Muscle of arm (tissue), 12 donors: ENCODE results near the gene RSBN1L. TPM values are rescaled to one million over a fixed set of nuclear protein-coding genes. Genes with fewer than 3 reads are reported as not detected.
"Not testable (repeated sequence)": the region's sequence is repeated elsewhere in the genome, so short reads cannot be mapped to it uniquely, and the experiment has no call there.

Experiments used
- DNase-seq: peaks from one replicate; pipeline ENCODE4 v3.0.0-alpha.2; 2013
- polyA plus RNA-seq, 12 donors: library from polyadenylated mRNA; unstranded; fragments of 120-200 nt; gene quantifications; one replicate each; pipeline ENCODE4 v1.2.1, GENCODE V29; 2013; ENCODE audit not compliant: insufficient read length in 12 of 12

The RSBN1L gene
- polyA plus RNA-seq, 12 donors, result 13.5 to 64.7 (median 20.5) TPM

DNA sequence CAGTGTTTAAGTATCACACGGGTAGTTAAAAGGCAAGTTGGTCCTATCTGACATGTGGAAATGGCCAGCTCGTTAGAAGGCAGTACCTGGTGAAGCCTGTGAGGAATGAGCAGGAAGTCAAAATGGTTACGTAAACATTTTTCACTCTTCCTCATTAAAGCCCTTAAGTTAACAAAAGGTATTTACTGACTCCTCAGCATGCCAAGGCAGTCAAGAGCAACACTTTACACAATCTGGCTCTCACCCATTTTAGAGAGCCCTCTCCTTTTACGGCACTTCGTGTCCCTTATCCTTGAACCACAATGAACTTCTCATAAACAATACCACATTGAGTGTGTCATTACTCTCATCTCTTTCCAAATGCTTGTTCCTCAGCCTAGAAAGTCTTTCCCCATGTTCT, 11.0 kb upstream of the RSBN1L start:
- no peak for DNase-seq

GRCh38 chr7:77687100-77687746, 9.0 kb upstream of the RSBN1L start:
- DNase-seq, result no peak

DNA sequence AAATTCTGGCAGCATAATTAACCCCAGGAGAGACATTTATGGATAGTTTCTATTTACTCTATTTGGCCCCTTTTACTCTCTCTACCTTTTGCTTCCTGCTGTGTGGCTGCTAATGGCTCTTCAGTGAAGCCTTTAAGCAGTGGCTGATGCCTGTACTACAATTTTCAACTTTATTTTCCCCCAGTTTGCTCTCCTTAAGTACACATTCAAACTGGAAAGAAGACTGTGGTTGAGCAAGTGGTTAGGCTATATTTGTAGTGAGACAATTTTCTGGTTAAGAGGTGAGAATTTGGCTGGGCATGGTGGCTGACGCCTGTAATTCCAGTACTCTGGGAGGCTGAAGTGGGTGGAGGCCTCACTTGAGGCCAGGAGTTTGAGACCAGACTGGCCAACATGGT, 8.5 kb upstream of the RSBN1L start:
- no peak for DNase-seq

DNA sequence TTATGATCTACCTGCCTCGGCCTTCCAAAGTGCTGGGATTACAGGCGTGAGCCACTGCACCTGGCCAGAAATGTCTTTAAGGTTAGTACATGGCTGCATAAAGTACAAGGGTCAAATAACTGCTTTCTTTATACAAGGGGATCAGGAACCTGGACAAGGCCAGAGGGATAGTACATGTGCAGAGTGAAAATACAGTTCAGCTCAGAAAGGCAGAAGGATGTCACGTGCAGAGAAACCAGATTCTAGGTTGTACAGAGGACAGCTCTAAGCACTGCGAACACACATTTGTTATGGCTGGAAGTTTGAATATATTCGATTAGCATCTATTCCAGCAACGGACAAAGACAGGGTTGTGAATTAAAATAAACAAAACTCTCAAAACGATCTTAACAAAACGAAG, 6.0 kb upstream of the RSBN1L start:
- DNase-seq, result no peak

DNA sequence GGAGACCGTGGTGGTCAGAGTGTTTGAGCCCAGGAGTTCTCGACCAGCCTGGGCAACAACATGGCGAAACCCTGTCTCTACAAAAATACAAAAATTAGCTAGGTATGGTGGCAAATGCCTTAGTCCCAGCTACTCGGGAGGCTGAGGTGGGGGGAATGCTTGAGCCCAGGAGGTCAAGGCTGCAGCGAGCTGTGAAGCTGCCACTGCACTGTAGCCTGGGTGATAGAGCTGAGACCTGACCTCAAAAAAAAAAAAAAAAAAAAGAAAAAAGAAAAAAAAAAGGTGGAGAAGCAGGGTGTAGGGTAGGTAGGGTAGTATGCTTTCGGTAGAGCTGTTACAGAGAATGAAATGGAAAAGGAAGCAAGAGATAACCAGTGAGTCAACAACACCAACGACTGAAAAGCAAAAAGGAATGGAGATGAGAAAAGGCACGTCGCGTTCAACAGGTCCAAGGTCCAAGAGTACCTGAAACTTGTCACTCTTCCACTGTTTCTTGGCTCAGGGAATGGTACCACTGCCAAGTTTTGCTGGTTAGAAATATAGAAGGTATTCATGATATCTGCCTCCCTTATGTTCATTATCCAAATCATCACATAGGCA, 4.3 kb upstream of the RSBN1L start:
- no peak for DNase-seq

DNA sequence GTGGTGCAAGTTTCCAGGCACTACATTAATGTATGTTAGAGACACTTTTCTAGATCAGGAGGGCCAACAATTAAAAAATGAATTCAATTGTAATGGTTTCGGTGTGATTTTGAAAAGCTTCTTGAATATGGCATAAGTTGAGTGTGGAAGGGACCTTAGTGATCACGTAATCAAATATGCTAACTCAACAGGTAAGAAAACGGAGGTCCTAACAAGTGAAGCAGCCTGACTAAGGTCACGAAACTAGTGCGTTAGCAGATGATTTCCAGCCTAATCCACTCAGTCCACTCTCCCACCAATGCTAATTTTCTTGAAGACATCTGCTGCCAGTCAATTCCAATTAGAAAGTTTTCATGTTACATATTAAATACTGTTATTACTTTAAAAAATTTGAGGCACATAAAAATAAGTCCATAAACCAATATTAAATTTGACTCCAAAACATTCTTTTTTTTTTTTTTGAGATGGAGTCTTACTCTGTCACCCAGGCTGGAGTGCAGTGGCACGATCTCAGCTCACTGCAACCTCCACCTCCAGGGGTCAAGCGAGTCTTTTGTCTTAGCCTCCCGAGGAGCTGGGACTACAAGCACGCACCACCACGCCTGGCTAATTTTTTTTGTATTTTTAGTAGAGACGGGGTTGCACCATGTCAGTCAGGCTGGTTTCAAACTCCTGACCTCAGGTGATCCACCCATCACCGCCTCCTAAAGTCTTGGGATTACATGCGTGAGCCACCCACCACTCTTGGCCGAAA, 2.3 kb upstream of the RSBN1L start:
- no peak for DNase-seq

- DNase-seq, result peak; percentile 70
Observed at GRCh38 chr7:77696643-77697534, 630 bp downstream of the RSBN1L start.

DNA sequence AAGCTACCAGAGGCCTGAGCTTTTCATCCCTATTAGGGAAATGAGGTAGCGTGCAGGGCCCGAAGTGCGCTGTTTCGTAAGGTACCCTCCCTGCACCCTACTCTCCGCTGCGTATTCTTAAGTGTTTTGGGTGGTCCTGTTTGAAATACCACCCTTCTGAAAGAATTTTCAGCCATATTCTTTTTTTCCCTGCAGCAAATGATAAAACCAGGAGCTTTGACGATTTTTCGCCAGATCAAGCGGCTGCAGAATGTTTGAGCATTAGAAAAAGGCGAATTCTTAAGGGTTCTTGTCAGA, 1.2 kb downstream of the RSBN1L start:
- DNase-seq, result no peak

- no peak for DNase-seq
Observed at GRCh38 chr7:77698042-77698625, 1.9 kb downstream of the RSBN1L start.

- DNase-seq, result no peak
Observed at GRCh38 chr7:77699056-77699455, 2.8 kb downstream of the RSBN1L start.

DNA sequence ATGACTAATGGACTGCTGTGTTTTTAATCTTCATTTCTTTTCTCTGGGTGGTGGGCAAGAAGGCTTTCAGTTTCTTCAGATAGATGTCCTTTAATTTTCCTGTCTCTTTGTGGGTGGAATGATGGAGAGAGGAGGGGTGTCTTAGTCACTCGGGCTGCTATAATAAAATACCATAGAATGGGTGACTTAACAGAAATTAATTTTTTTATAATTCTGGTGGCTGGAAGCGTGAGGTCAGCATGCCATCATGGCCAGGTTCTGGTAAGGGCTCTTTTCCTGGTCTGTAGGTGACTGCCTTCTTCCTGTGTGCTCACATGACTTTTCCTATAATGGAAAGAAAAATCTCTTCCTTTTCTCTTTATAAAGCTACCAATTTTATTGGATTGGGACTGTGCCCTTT, 6.3 kb downstream of the RSBN1L start:
- DNase-seq, result no peak

GRCh38 chr7:77702968-77703472, 6.8 kb downstream of the RSBN1L start:
- DNase-seq, result no peak

GRCh38 chr7:77703669-77704068, 7.4 kb downstream of the RSBN1L start:
- DNase-seq, result not testable (repeated sequence)

DNA sequence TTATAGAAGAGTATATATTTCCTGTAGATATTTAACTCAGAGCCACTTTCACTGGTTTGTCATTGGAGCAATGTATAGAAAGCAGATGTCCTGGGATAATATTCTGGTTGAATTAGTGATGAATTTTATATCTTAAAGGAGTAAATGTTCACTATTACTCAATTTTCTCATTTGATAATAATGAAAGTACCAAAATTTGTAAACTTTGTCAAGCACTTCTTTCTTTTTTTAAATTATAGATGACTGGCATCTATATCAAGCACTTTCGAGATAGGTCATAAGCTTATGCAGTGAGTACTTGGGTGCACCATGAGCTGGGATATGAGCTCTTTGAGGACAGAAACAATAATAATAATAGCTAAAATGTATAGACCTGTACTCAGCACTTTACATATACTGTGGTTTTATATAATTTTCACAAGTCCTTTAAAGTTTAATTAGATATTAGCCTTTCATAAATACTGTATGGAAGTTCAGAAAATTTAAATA, 11.3 kb downstream of the RSBN1L start:
- no peak for DNase-seq

DNA sequence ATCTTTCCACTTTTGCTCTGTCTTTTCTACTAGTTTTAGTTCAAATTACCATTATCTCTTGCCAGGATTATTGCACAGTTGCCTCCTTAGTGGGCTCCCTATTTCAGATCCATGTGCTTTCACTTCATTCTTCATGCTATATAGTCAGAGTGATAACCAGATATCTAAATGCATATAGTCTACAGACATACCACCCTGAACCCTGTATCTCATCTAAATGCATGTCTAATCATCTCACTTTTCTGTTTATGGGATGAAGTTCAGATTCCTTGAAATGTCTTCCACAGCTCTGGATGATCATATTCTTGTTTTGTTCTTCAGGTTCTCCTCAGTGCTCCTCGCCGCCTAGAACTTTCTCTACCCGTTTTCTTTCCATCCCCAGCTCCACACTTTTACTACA, 13.8 kb downstream of the RSBN1L start:
- DNase-seq, result no peak

- DNase-seq, result no peak
Observed at GRCh38 chr7:77710861-77711260, 14.6 kb downstream of the RSBN1L start.

DNA sequence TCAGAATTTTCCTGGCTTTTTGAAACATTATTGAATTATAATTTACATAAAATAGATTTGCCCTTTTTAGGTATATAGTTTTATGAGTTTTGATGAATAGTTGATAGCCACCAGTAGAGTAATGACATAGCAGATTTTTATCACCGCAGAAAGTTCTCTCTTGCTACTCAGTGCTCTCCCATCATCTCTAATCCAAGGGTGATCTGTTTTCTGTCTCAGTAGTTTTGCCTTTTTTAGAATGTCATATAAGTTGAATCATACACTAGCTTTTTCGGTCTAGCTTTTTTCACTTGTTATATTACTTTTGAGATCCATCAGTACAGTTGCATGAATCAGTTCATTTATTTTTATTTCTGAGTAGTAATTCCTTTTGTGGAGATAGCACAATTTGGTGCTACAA, 17.9 kb downstream of the RSBN1L start:
- no peak for DNase-seq

DNA sequence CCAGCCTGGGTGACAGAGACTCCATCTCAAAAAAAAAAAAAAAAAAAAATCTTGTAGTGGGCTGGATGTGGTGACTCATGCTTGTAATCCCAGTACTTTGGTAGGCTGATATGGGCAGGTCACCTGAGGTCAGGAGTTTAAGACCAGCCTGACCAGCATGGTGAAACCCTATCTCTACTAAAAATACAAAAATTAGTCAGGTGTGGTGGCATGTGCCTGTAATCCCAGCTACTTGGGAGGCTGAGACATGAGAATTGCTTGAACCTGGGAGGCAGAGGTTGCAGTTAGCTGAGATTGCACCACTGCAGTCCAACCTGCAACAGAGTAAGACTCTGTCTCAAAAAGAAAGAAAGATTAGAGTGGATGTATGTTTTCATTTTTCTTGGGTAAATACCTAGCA, 18.7 kb downstream of the RSBN1L start:
- DNase-seq, result not testable (repeated sequence)

DNA sequence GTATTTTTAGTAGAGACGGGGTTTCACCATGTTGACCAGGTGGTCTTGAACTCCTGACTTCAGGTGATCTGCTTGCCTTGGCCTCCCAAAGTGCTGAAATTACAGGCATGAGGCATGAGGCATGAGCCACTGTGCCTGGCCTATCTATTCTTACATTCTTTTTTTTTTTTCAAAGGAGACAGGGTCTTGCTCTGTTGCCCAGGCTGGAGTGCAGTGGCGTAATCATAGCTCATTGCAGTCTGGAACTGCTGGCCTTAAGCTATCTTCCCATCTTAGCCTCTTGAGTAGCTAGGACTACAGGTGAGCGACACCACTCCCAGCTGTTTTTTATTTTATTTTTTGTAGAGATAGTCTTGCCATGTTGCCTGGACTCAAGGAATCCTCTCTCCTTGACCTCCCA, 20.5 kb downstream of the RSBN1L start:
- no peak for DNase-seq

DNA sequence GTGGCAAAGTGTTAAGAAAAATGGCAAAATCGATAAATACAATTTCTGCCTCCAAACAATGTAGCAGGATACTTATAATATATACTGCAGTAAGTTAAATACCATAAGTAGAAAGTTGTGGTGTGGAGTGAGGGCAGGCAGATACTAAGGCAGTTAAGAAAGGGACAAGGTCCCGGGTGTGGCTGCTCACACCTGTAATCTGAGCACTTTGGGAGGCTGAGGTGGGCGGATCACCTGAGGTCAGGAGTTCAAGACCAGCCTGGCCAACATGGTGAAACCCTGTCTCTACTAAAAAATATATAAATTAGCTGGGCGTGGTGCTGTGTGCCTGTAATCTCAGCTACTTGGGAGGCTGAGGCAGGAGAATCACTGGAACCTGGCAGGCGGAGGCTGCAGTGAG, 21.3 kb downstream of the RSBN1L start:
- not testable (repeated sequence) for DNase-seq

DNA sequence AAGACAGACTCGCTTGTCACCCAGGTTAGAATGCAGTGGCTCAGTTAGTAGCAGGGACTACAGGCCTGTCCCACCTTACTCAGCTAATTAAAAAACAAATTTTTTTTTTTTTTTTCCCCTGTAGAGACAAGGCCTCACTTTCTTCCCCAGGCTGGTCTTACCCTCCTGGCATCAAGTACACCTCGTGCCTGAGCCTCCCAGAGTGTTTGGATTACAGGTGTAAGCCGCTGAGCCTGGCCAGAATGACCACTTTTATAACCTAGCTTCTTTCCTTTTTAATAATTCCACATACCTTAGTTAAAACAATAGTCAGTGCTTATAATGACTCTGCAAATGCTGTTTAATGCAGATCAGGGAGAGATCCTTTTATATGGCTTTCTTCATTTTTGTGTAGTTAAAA, 31.3 kb downstream of the RSBN1L start:
- DNase-seq, result no peak
